GM12878 (cell line): ENCODE results near the gene MTF1.

Experiments
- CEBPB ChIP-seq, 2 experiments: fragments of 150-350 bp in 1 of 2; IDR thresholded peaks; 2 replicates each; pipeline ENCODE4 v1.6.1; 2012 to 2014; ENCODE audit warnings: low read depth in 2 of 2, low read length in 2 of 2, borderline replicate concordance in 1 of 2, inconsistent platforms in 1 of 2
- CHD4 ChIP-seq: fragments of 200-600 bp; sonication (generic); IDR thresholded peaks from 2 replicates; pipeline ENCODE4 v1.6.1; 2016; ENCODE audit warnings: mild to moderate bottlenecking
- CTCF ChIP-seq, 3 experiments: IDR thresholded peaks in 2 of 3; conservative IDR thresholded peaks in 1 of 3; 2 replicates each; pipeline ENCODE4 v1.5.1; 2011; ENCODE audit warnings: low read depth in 3 of 3, low read length in 3 of 3, mild to moderate bottlenecking in 3 of 3, control low read depth in 2 of 3, moderate library complexity in 2 of 3, inconsistent platforms in 1 of 3, mixed read lengths in 1 of 3; ENCODE audit not compliant: control insufficient read depth in 2 of 3, insufficient read depth in 1 of 3; ENCODE audit errors: extremely low read depth in 1 of 3
- EP300 ChIP-seq, 2 experiments: fragments of 150-350 bp in 1 of 2; IDR thresholded peaks; 2 replicates each; pipeline ENCODE4 v1.6.1; 2011 to 2012; ENCODE audit warnings: low read depth in 2 of 2, low read length in 2 of 2, borderline replicate concordance in 1 of 2, improper control_type of control experiment in 1 of 2, inconsistent platforms in 1 of 2; ENCODE audit not compliant: control insufficient read depth in 1 of 2
- GABPA ChIP-seq: IDR thresholded peaks from 2 replicates; pipeline ENCODE4 v1.6.1; 2014; ENCODE audit warnings: antibody characterized with exemption, low read depth, mild to moderate bottlenecking, inconsistent platforms
- IRF3 ChIP-seq: fragments of 450-650 bp; IDR thresholded peaks from 2 replicates; pipeline ENCODE4 v1.6.1; 2014; ENCODE audit warnings: mild to moderate bottlenecking
- JUNB ChIP-seq: IDR thresholded peaks from 2 replicates; pipeline ENCODE4 v1.6.1; 2016; ENCODE audit warnings: antibody characterized with exemption, mild to moderate bottlenecking
- NR2C2 ChIP-seq: IDR thresholded peaks from 2 replicates; pipeline ENCODE4 v1.6.1; 2011; ENCODE audit warnings: borderline replicate concordance, low read depth; ENCODE audit not compliant: control insufficient read depth, insufficient read length
- PKNOX1 ChIP-seq: fragments of 450-650 bp; IDR thresholded peaks from 2 replicates; pipeline ENCODE4 v1.6.1; 2016; ENCODE audit warnings: mild to moderate bottlenecking
- POLR2A ChIP-seq: IDR thresholded peaks from 2 replicates; pipeline ENCODE4 v1.6.1; 2011; ENCODE audit warnings: low read depth, mild to moderate bottlenecking, low read length
- RAD21 ChIP-seq: IDR thresholded peaks from 2 replicates; pipeline ENCODE4 v1.6.1; 2011; ENCODE audit warnings: mild to moderate bottlenecking, low read depth, low read length, moderate library complexity; ENCODE audit not compliant: insufficient read depth
- SMARCA5 ChIP-seq: fragments of 450-650 bp; IDR thresholded peaks from 2 replicates; pipeline ENCODE4 v1.6.1; 2017; ENCODE audit warnings: mild to moderate bottlenecking
- TBL1XR1 ChIP-seq: IDR thresholded peaks from 2 replicates; pipeline ENCODE4 v1.6.1; 2012; ENCODE audit warnings: low read depth, low read length, improper control_type of control experiment
- ZNF274 ChIP-seq: IDR thresholded peaks from one replicate; pipeline ENCODE4 v1.8.0; 2011; ENCODE audit not compliant: insufficient read length, insufficient read depth

GRCh38 chr1:37797750-37798345 lies 61.5 kb downstream of the MTF1 start:
- no peak for TF ChIP-seq CHD4
- TF ChIP-seq GABPA = no peak
- no peak for TF ChIP-seq CEBPB (IDR thresholded peaks at IDR 0.05; ENCODE audit: borderline replicate concordance in 1 of 2, low read depth in 2 of 2, low read length in 2 of 2)
- no peak for TF ChIP-seq TBL1XR1
- no peak for TF ChIP-seq SMARCA5
- no peak for TF ChIP-seq ZNF274
- TF ChIP-seq EP300 (IDR thresholded peaks at IDR 0.05; ENCODE audit: borderline replicate concordance in 1 of 2, control insufficient read depth in 1 of 2, low read depth in 2 of 2, low read length in 2 of 2) = no peak
- no peak for TF ChIP-seq CTCF (IDR thresholded peaks at IDR 0.05 in 2 of 3, conservative IDR thresholded peaks at IDR 0.05 in 1 of 3; ENCODE audit: control insufficient read depth in 2 of 3, extremely low read depth in 1 of 3, insufficient read depth in 1 of 3, low read depth in 3 of 3, low read length in 3 of 3)
- TF ChIP-seq POLR2A = no peak
- TF ChIP-seq NR2C2 = no peak
- no peak for TF ChIP-seq JUNB
- no peak for TF ChIP-seq PKNOX1
- no peak for TF ChIP-seq RAD21
- no peak for TF ChIP-seq IRF3
